ENCODE results near the gene SMYD3.

- TF ChIP-seq CTCF (tag by site-specific recombination; IDR thresholded peaks at IDR 0.05): no peak
- TF ChIP-seq ZBTB44 (tag by site-specific recombination; IDR thresholded peaks at IDR 0.05): no peak
- no peak for TF ChIP-seq ZNF10 (tag by site-specific recombination; IDR thresholded peaks at IDR 0.05)
- TF ChIP-seq REST (tag by site-specific recombination; IDR thresholded peaks at IDR 0.05): no peak
- no peak for TF ChIP-seq ZNF239 (tag by site-specific recombination; IDR thresholded peaks at IDR 0.05)
- no peak for TF ChIP-seq ZNF610 (tag by site-specific recombination; IDR thresholded peaks at IDR 0.05; ENCODE audit: borderline replicate concordance)
- no peak for TF ChIP-seq ZBTB11 (tag by site-specific recombination; conservative IDR thresholded peaks at IDR 0.05; ENCODE audit: low read depth)
- TF ChIP-seq ZNF302 (tag by site-specific recombination; IDR thresholded peaks at IDR 0.05; ENCODE audit: low read depth): no peak
Measured at GRCh38 chr1:246275036-246275435, 232.0 kb downstream of the SMYD3 start.
